Uterus (tissue), 2 donors: ENCODE results near the gene DIRAS1.

Source experiments
- CTCF ChIP-seq, 4 experiments: fragments of 200-600 bp in 2 of 4; fragments of 450-650 bp in 2 of 4; sonication (generic) in 2 of 4; IDR thresholded peaks; one replicate each; pipeline ENCODE4 v1.5.1; 2016 to 2019; ENCODE audit warnings: antibody characterized with exemption in 4 of 4, mild to moderate bottlenecking in 2 of 4, moderate library complexity in 1 of 4
- POLR2A ChIP-seq, 2 donors: fragments of 450-650 bp; IDR thresholded peaks; one replicate each; pipeline ENCODE4 v1.6.1; 2016; ENCODE audit warnings: antibody characterized with exemption in 2 of 2, mild to moderate bottlenecking in 1 of 2, moderate library complexity in 1 of 2

DNA sequence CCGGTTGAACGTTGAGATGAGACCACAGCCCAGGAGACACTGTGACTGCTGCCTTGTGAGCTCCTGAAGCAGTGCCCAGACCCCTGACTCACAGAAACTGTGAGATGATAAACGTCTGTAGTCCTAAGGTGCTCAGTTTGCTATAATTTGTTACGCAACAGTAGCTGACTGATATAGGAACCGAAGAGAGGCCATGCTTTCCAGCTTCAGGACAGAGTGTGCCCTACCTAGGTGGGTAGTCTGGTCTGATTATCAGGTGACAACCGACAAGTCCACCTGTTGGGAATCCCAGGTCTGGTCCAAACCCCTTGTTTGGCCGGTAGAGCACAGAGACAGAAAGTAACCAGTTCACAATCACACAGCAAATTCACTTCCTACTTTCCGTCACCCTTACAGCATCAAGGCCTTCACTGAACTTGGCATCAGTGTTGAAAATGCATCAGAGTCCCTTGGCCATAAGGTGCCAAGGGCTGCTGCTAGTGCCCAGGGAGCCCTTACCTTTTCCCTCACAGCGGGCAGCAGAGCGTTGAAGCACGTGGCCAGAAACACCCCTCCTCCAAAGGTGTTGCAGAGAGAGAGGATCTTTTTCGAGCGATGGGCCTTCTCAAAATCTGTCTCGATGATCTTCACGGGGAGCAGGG is 15.5 kb upstream of the DIRAS1 start:
- TF ChIP-seq CTCF (IDR thresholded peaks at IDR 0.05) (no peak), POLR2A (IDR thresholded peaks at IDR 0.05) (no peak)
